Smooth muscle cell (in vitro differentiated cells): ENCODE data around the gene ITM2A. TPM values are rescaled to one million over a fixed set of nuclear protein-coding genes. Genes with fewer than 3 reads are reported as not detected.
A peak's percentile ranks its signal among the peaks of the same experiment; 100 is the strongest.

ENCODE experiments used
- DNase-seq: peaks from one replicate; lab custom pipeline; 2025; ENCODE audit not compliant: unreplicated experiment; lab: John Stamatoyannopoulos, UW
- H2AFZ ChIP-seq: fragments of 200-600 bp; sonication (generic); 2 replicates; pipeline ENCODE4 v1.6.0; 2016; ENCODE audit warnings: antibody characterized with exemption, low read depth, mild to moderate bottlenecking
- H3F3A ChIP-seq: fragments of 200-600 bp; sonication (generic); 2 replicates; pipeline ENCODE4 v1.6.0; 2017; ENCODE audit warnings: antibody characterized with exemption, low read depth
- H3K27ac ChIP-seq: fragments of 200-600 bp; sonication (generic); 2 replicates; pipeline ENCODE4 v1.5.1; 2016; ENCODE audit warnings: low read depth, mild to moderate bottlenecking
- H3K27me3 ChIP-seq: fragments of 200-600 bp; sonication (generic); 2 replicates; pipeline ENCODE4 v1.6.1; 2016; ENCODE audit warnings: low read depth, mild to moderate bottlenecking
- H3K36me3 ChIP-seq: fragments of 200-600 bp; sonication (generic); 2 replicates; pipeline ENCODE4 v1.5.1; 2016; ENCODE audit warnings: low read depth
- H3K4me1 ChIP-seq: fragments of 200-600 bp; sonication (generic); 2 replicates; pipeline ENCODE4 v1.5.1; 2016; ENCODE audit warnings: low read depth
- H3K4me2 ChIP-seq: fragments of 200-600 bp; sonication (generic); 2 replicates; pipeline ENCODE4 v1.6.0; 2016; ENCODE audit warnings: mild to moderate bottlenecking
- H3K4me3 ChIP-seq: fragments of 200-600 bp; sonication (generic); 2 replicates; pipeline ENCODE4 v1.5.1; 2016; ENCODE audit warnings: mild to moderate bottlenecking
- H3K79me2 ChIP-seq: fragments of 200-600 bp; sonication (generic); 2 replicates; pipeline ENCODE4 v1.6.0; 2016; ENCODE audit warnings: low read depth, mild to moderate bottlenecking
- H3K9ac ChIP-seq: fragments of 200-600 bp; sonication (generic); 2 replicates; pipeline ENCODE4 v1.6.0; 2016; ENCODE audit warnings: low read depth
- H3K9me3 ChIP-seq: fragments of 200-600 bp; sonication (generic); replicated peaks from 2 replicates; pipeline ENCODE4 v1.5.1; 2016; ENCODE audit warnings: low read depth
- H4K20me1 ChIP-seq: fragments of 200-600 bp; sonication (generic); 2 replicates; pipeline ENCODE4 v1.6.0; 2016; ENCODE audit warnings: low read depth
- CTCF ChIP-seq: fragments of 200-600 bp; sonication (generic); IDR thresholded peaks from 2 replicates; pipeline ENCODE4 v1.5.1; 2017; ENCODE audit warnings: borderline replicate concordance, mild to moderate bottlenecking, antibody characterized with exemption; ENCODE audit not compliant: insufficient read depth, poor library complexity, severe bottlenecking
- WGBS: methylation state at CpG from one replicate; pipeline ENCODE4 v1.1.7; 2016; ENCODE audit warnings: low lambda C conversion rate; 5-methylcytosine and 5-hydroxymethylcytosine counted together
- polyA plus RNA-seq: library from polyadenylated mRNA; unstranded; fragments of >200 nt; fragmentation: Nextera tagmentation; extraction: Ambion mirVana; gene quantifications from 2 replicates; pipeline ENCODE4 v1.2.1, GENCODE V29; 2016
- total RNA-seq: library from RNA; depleted of rRNA; stranded (reverse); fragments of >200 nt; gene quantifications from 2 replicates; pipeline ENCODE4 v1.2.3, GENCODE V29; 2014

Gene ITM2A
- total and polyA plus RNA-seq, 2 experiments from 2014 or later: 1.5 to 1.9 TPM

GRCh38 chrX:79368441-79368840 is 1.3 kb upstream of the ITM2A start:
- Histone ChIP-seq H3K27me3 (no peaks in the 10 kb centered on the region), H3F3A (no peaks in the 10 kb centered on the region), H3K4me1 (no peaks in the 10 kb centered on the region), H3K27ac (no peak overlapping the region), H3K4me3 (no peak overlapping the region), H3K9me3 (no peaks in the 10 kb centered on the region), H3K4me2 (no peak overlapping the region), H4K20me1 (no peaks in the 10 kb centered on the region), H3K79me2 (no peaks in the 10 kb centered on the region), H3K36me3 (no peaks in the 10 kb centered on the region), H2AFZ (no peak overlapping the region), H3K9ac (no peak overlapping the region)
- DNase-seq: no peak
- 91% methylated on average over 6 of the region's 6 CpGs for WGBS
- TF ChIP-seq CTCF: no peak

GRCh38 chrX:79367907-79368306 is 773 bp upstream of the ITM2A start:
- no peaks in the 10 kb centered on the region for H3K27me3 ChIP-seq
- no peaks in the 10 kb centered on the region for H3K36me3 ChIP-seq
- no peaks in the 10 kb centered on the region for H3K4me1 ChIP-seq
- no peaks in the 10 kb centered on the region for H3K9me3 ChIP-seq
- H3F3A ChIP-seq: no peaks in the 10 kb centered on the region
- DNase-seq: no peak
- H3K27ac ChIP-seq: no peak overlapping the region
- H3K9ac ChIP-seq: no peak overlapping the region
- WGBS: 43% methylated on average over 3 of the region's 3 CpGs
- H3K4me3 ChIP-seq: no peak overlapping the region
- no peak for TF ChIP-seq CTCF
- H3K79me2 ChIP-seq: no peaks in the 10 kb centered on the region
- no peak overlapping the region for H2AFZ ChIP-seq
- H4K20me1 ChIP-seq: no peaks in the 10 kb centered on the region
- H3K4me2 ChIP-seq: no peak overlapping the region

- Histone ChIP-seq H4K20me1 (no peaks in the 10 kb centered on the region), H3K4me1 (no peaks in the 10 kb centered on the region), H3K36me3 (no peaks in the 10 kb centered on the region), H3K4me2 (peak overlapping the region; percentile 84), H3K4me3 (peak overlapping the region; percentile 52), H3K79me2 (no peaks in the 10 kb centered on the region), H2AFZ (peak overlapping the region; percentile 63), H3K9ac (no peak overlapping the region), H3K27ac (no peak overlapping the region), H3K27me3 (no peaks in the 10 kb centered on the region), H3K9me3 (no peaks in the 10 kb centered on the region), H3F3A (no peaks in the 10 kb centered on the region)
- WGBS: 43% methylated on average over 6 of the region's 6 CpGs
- no peak for DNase-seq
- TF ChIP-seq CTCF: no peak
Observed at GRCh38 chrX:79366556-79366872, 620 bp downstream of the ITM2A start.

- Histone ChIP-seq H3K4me3 (peak overlapping the region; percentile 52), H3K4me2 (no peak overlapping the region), H3K9ac (no peak overlapping the region), H4K20me1 (no peaks in the 10 kb centered on the region), H3K79me2 (no peaks in the 10 kb centered on the region), H3K4me1 (no peaks in the 10 kb centered on the region), H3K27me3 (no peaks in the 10 kb centered on the region), H3K9me3 (no peaks in the 10 kb centered on the region), H3F3A (no peaks in the 10 kb centered on the region), H3K27ac (no peak overlapping the region), H2AFZ (no peak overlapping the region), H3K36me3 (no peaks in the 10 kb centered on the region)
- WGBS: 70% methylated on average over 1 of the region's 1 CpG
- TF ChIP-seq CTCF: no peak
- no peak for DNase-seq
Observed at GRCh38 chrX:79365591-79365990, 1.5 kb downstream of the ITM2A start.
